Measurements from ENCODE around the gene NMNAT3.

GRCh38 chr3:139657434-139657833 is 20.3 kb downstream of the NMNAT3 start:
- TF ChIP-seq CTCF (conservative IDR thresholded peaks at IDR 0.05; ENCODE audit: low read length) (no peak), EZH2phosphoT487 (IDR thresholded peaks at IDR 0.05; ENCODE audit: borderline replicate concordance, low read depth, low read length) (no peak)
